Liver (tissue), 9 donors: ENCODE data around the gene SPECC1. TPM values are rescaled to one million over a fixed set of nuclear protein-coding genes. Genes with fewer than 3 reads are reported as not detected.

Experiments
- DNase-seq: peaks from one replicate; pipeline ENCODE4 v3.0.0-alpha.2; 2017; ENCODE audit warnings: low spot score
- H3K27ac ChIP-seq, 2 donors: one replicate each; pipeline ENCODE4 v1.7.0; 2013; ENCODE audit warnings: inconsistent platforms in 2 of 2, low read length in 2 of 2, control low read depth in 1 of 2, low read depth in 1 of 2, mild to moderate bottlenecking in 1 of 2
- H3K27me3 ChIP-seq, 4 donors: one replicate each; pipeline versions ENCODE4 v1.6.1 to v1.7.0; 2013; ENCODE audit warnings: low read length in 3 of 4, inconsistent platforms in 1 of 4, mild to moderate bottlenecking in 1 of 4, moderate library complexity in 1 of 4; ENCODE audit not compliant: control insufficient read depth in 4 of 4, insufficient read depth in 4 of 4
- H3K36me3 ChIP-seq, 4 donors: one replicate each; pipeline versions ENCODE4 v1.6.1 to v1.7.0; 2013; ENCODE audit warnings: low read length in 3 of 4, mild to moderate bottlenecking in 3 of 4, low read depth in 1 of 4, moderate library complexity in 1 of 4; ENCODE audit not compliant: control insufficient read depth in 4 of 4, insufficient read depth in 3 of 4
- H3K4me1 ChIP-seq, 4 donors: one replicate each; pipeline versions ENCODE4 v1.6.1 to v1.7.0; 2013; ENCODE audit warnings: low read length in 3 of 4, mild to moderate bottlenecking in 3 of 4, moderate library complexity in 1 of 4; ENCODE audit not compliant: control insufficient read depth in 4 of 4, insufficient read depth in 4 of 4
- H3K4me3 ChIP-seq, 3 donors: one replicate each; pipeline versions ENCODE4 v1.6.1 to v1.7.0; 2013; ENCODE audit warnings: low read length in 3 of 3, control low read depth in 1 of 3, low read depth in 1 of 3, mild to moderate bottlenecking in 1 of 3
- H3K9ac ChIP-seq, 2 donors: one replicate each; pipeline ENCODE4 v1.7.0; 2013; ENCODE audit warnings: low read length in 2 of 2, mild to moderate bottlenecking in 2 of 2, moderate library complexity in 2 of 2, control low read depth in 1 of 2, low read depth in 1 of 2
- H3K9me3 ChIP-seq, 4 donors: one replicate each; pipeline versions ENCODE4 v1.6.1 to v1.7.0; 2013; ENCODE audit warnings: low read length in 3 of 4; ENCODE audit not compliant: control insufficient read depth in 4 of 4
- ATF3 ChIP-seq: IDR thresholded peaks from 2 replicates; pipeline ENCODE4 v1.6.1; 2016; ENCODE audit warnings: antibody characterized with exemption
- CTCF ChIP-seq: fragments of 150-350 bp; IDR thresholded peaks from 2 replicates; pipeline ENCODE4 v1.5.1; 2017; ENCODE audit warnings: improper control_type of control experiment, low read depth, low read length; ENCODE audit not compliant: missing input control
- FOXA2 ChIP-seq: IDR thresholded peaks from 2 replicates; pipeline ENCODE4 v1.6.1; 2016; ENCODE audit warnings: antibody characterized with exemption
- HNF4G ChIP-seq: IDR thresholded peaks from 2 replicates; pipeline ENCODE4 v1.6.1; 2016; ENCODE audit warnings: antibody characterized with exemption
- NR2F2 ChIP-seq: IDR thresholded peaks from 2 replicates; pipeline ENCODE4 v1.6.1; 2016; ENCODE audit warnings: antibody characterized with exemption
- RAD21 ChIP-seq, 2 donors: IDR thresholded peaks; 2 replicates each; pipeline ENCODE4 v1.6.1; 2016; ENCODE audit warnings: antibody characterized with exemption in 2 of 2, mild to moderate bottlenecking in 2 of 2
- REST ChIP-seq: IDR thresholded peaks from 2 replicates; pipeline ENCODE4 v1.6.1; 2016; ENCODE audit warnings: antibody characterized with exemption, mild to moderate bottlenecking
- TAF1 ChIP-seq: conservative IDR thresholded peaks from 2 replicates; pipeline ENCODE4 v1.6.1; 2016; ENCODE audit warnings: antibody characterized with exemption, mild to moderate bottlenecking
- ZBTB33 ChIP-seq: IDR thresholded peaks from 2 replicates; pipeline ENCODE4 v1.6.1; 2016; ENCODE audit warnings: antibody characterized with exemption
- WGBS: extraction: QIAGEN DNeasy Blood & Tissue Kit; methylation state at CpG from one replicate; pipeline ENCODE4 v1.1.7; 2013; 5-methylcytosine and 5-hydroxymethylcytosine counted together
- polyA plus RNA-seq, 2 donors: library from polyadenylated mRNA; stranded (reverse) in 1 of 2; unstranded in 1 of 2; fragments of 200-250 nt in 1 of 2; fragments of >200 nt in 1 of 2; fragmentation: Nextera tagmentation in 1 of 2; extraction: Ambion mirVana in 1 of 2; gene quantifications; one replicate each; pipeline versions ENCODE4 v1.2.1 to v1.2.3, GENCODE V29; 2013 to 2015
- total RNA-seq, 2 donors: library from RNA; depleted of rRNA; stranded (reverse); fragments of >200 nt; gene quantifications; one replicate each; pipeline ENCODE4 v1.2.3, GENCODE V29; 2014
- donor health status: healthy.
- donor health status: healthy.
- donor health status: healthy.
- donor health status: healthy.
- donor health status: healthy.

Gene SPECC1
- total and polyA plus RNA-seq, 4 donors, result 0.36 to 70.3 (median 1.8) TPM

- H3K4me3 ChIP-seq, result no peak overlapping the region
- no peaks in the 10 kb centered on the region for H3K4me1 ChIP-seq
- no peaks in the 10 kb centered on the region for H3K36me3 ChIP-seq
- DNase-seq, result no peak
- TF ChIP-seq FOXA2, result no peak
- no peak for TF ChIP-seq CTCF
- TF ChIP-seq ATF3, result no peak
- no peak for TF ChIP-seq REST
- TF ChIP-seq NR2F2, result no peak
- no peak for TF ChIP-seq HNF4G
- no peak for TF ChIP-seq ZBTB33
- TF ChIP-seq TAF1, result no peak
- no peaks in the 10 kb centered on the region for H3K27me3 ChIP-seq
- H3K27ac ChIP-seq, result no peak overlapping the region
- WGBS, result 78% methylated on average over 3 of the region's 3 CpGs
- H3K9me3 ChIP-seq, result no peaks in the 10 kb centered on the region
- no peak overlapping the region for H3K9ac ChIP-seq
Measured at GRCh38 chr17:20206591-20206990, 197.4 kb downstream of the SPECC1 start.

GRCh38 chr17:20207262-20207985 is 198.3 kb downstream of the SPECC1 start:
- H3K4me1 ChIP-seq, result no peaks in the 10 kb centered on the region
- H3K27ac ChIP-seq, result no peak overlapping the region
- no peaks in the 10 kb centered on the region for H3K36me3 ChIP-seq
- TF ChIP-seq HNF4G (no peak), TAF1 (no peak), RAD21 (IDR thresholded peaks at IDR 0.05) (no peak), NR2F2 (no peak)
- DNase-seq, result no peak
- no peak overlapping the region for H3K4me3 ChIP-seq
- H3K9me3 ChIP-seq, result no peaks in the 10 kb centered on the region
- no peaks in the 10 kb centered on the region for H3K27me3 ChIP-seq
- 74% methylated on average over 2 of the region's 2 CpGs for WGBS
- H3K9ac ChIP-seq, result no peak overlapping the region
